AG09319 (cell line): Measurements from ENCODE around the gene RBMXL3.

ENCODE experiments used
- DNase-seq: peaks from one replicate; pipeline ENCODE4 v3.0.0-alpha.2; 2010; ENCODE audit warnings: low read depth; ENCODE audit errors: extremely low read depth
- CTCF ChIP-seq: IDR thresholded peaks from 2 replicates; pipeline ENCODE4 v1.5.1; 2011; ENCODE audit warnings: low read depth, mild to moderate bottlenecking, inconsistent platforms, low read length, moderate library complexity

RBMXL3 gene

DNA sequence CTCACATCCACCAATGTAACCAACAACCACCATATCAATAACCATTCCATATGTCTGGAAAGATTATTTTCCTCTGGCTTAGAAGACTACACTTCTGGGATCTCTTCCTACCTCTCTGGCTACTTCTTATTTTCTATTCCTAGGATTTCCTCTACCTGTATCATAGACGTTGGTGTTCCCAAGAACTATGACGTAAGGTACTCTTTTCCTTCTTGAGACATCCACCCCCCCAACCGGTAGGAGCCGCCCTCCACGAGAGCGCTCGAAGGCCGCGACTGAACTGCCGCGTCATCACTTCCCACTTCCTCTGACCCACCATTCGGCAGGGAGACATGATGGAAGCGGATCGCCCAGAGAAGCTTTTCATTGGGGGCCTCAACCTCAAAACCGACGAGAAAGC lies at the start of gene RBMXL3:
Gene RBMXL3, plus strand, starts transcription at position 301 of the 400 bp plus-strand sequence. Its CDS starts 32 bp downstream, at position 333.
- no peak for DNase-seq
- no peak for TF ChIP-seq CTCF

GRCh38 chrX:115142057-115142456 lies 47.2 kb upstream of the RBMXL3 start:
- no peak for TF ChIP-seq CTCF
- DNase-seq = no peak

GRCh38 chrX:115147220-115147619 lies 42.0 kb upstream of the RBMXL3 start:
- DNase-seq = no peak
- peak; percentile 43 for TF ChIP-seq CTCF

DNA sequence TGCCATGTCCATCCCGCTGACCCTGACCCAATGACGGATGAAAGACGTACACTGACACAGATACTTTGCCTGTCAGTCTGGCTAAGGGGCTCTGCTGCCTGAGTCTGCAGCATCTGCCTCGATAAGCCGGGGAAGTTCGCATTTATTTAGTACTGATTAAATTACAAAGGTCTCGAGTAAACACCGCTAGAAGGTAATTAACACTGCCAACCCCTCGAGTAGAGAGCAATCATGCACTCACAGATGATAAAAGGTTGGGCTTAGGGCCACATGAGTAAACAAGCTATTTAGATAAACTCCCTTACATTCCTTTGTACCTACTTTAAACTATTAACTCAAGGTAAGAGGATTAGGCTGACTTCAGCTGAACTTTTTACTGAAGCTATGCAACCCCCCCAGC lies 16.0 kb upstream of the RBMXL3 start:
- no peak for DNase-seq
- TF ChIP-seq CTCF = no peak

DNA sequence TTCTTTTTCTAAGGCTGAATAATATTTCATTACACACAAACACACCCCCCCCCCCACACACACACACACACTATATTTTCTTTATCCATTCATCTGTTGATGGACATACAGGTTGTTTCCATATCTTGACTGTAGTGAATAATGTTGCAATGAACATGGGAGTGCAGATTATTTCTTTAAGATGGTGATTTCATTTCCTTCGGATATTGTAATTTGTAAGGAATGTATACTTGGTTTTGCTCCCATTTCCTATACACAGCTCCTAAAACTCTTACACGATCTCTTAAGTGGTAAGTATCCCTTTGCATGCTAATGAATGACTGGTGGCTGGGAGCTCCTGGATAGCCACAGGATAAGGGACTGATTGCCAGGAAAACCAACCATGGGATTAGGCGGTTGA lies 14.7 kb upstream of the RBMXL3 start:
- no peak for DNase-seq
- TF ChIP-seq CTCF = no peak

- DNase-seq = no peak
- no peak for TF ChIP-seq CTCF
These were observed 11.3 kb upstream of the RBMXL3 start for GRCh38 chrX:115177932-115178331.

DNA sequence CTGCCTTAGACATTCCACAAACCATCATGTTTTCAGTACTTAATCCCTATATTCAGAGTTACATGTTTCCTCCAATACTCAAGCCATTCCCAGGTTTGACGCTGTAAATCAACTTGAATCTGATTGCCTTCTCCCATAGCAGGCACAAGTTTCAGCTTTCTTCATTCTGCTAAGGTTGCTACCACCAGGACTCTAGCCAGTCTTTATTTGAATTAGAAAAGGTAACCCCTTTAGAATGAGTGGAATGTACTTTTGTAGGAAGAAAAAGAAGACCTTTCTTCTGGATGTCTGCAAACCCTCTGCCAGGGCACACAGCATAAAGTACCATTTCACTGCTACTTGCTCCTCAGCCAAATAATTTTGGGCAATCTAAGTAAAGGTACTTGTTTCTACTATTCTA lies 10.7 kb upstream of the RBMXL3 start:
- TF ChIP-seq CTCF = no peak
- DNase-seq = no peak
